ENCODE data around the gene FLYWCH2.

The FLYWCH2 gene

GRCh38 chr16:2911638-2912329 is 28.8 kb downstream of the FLYWCH2 start, which contains the start of gene FLYWCH1:
Gene FLYWCH1, plus strand, starts transcription at chr16:2911931. Its CDS starts 17,755 bp downstream, at chr16:2929686.
- H3K27me3 ChIP-seq (ENCODE audit: control insufficient read depth in 5 of 5, insufficient read depth in 4 of 5, low read length in 5 of 5), result no peaks in the 10 kb centered on the region
- peaks cover 0 to 22% (median 16%) of the 10 kb centered on the region in 5 donors for H3K4me1 ChIP-seq (ENCODE audit: control insufficient read depth in 5 of 5, insufficient read depth in 5 of 5, low read length in 5 of 5)
- H3K27ac ChIP-seq (ENCODE audit: low read depth, low read length), result peak within 1 kb of the TSS; percentile 65
- peak within 1 kb of the TSS; percentile 78 to 92 (median 86) for H3K4me3 ChIP-seq (ENCODE audit: low read depth in 1 of 5, low read length in 5 of 5)
- H3K9me3 ChIP-seq (ENCODE audit: control insufficient read depth in 5 of 5, low read length in 5 of 5), result no peaks in the 10 kb centered on the region
- peak within 1 kb of the TSS; percentile 3 to 88 (median 71) for H3K9ac ChIP-seq (ENCODE audit: low read length in 5 of 5)
- H3K36me3 ChIP-seq (ENCODE audit: control insufficient read depth in 5 of 5, insufficient read depth in 5 of 5, low read length in 5 of 5), result peaks cover 0 to 19% (median 12%) of the 10 kb centered on the region in 5 donors

- peak overlapping the region; percentile 65 for H3K27ac ChIP-seq (ENCODE audit: low read depth, low read length)
- no peaks in the 10 kb centered on the region for H3K9me3 ChIP-seq (ENCODE audit: control insufficient read depth in 5 of 5, low read length in 5 of 5)
- H3K4me1 ChIP-seq (ENCODE audit: control insufficient read depth in 5 of 5, insufficient read depth in 5 of 5, low read length in 5 of 5), result peaks cover 0 to 22% (median 16%) of the 10 kb centered on the region in 5 donors
Measured at GRCh38 chr16:2912330-2913199, 29.6 kb downstream of the FLYWCH2 start.

GRCh38 chr16:2913603-2914002 is 30.6 kb downstream of the FLYWCH2 start:
- H3K9ac ChIP-seq (ENCODE audit: low read length in 5 of 5), result no peak overlapping the region
- no peak overlapping the region for H3K27ac ChIP-seq (ENCODE audit: low read depth, low read length)
- H3K4me3 ChIP-seq (ENCODE audit: low read depth in 1 of 5, low read length in 5 of 5), result no peak overlapping the region

More at GRCh38 chr16:2912330-2913199, 29.6 kb downstream of the FLYWCH2 start:
- peaks cover 0 to 19% (median 12%) of the 10 kb centered on the region in 5 donors for H3K36me3 ChIP-seq (ENCODE audit: control insufficient read depth in 5 of 5, insufficient read depth in 5 of 5, low read length in 5 of 5)
- no peaks in the 10 kb centered on the region for H3K27me3 ChIP-seq (ENCODE audit: control insufficient read depth in 5 of 5, insufficient read depth in 4 of 5, low read length in 5 of 5)
- peak overlapping the region; percentile 78 to 92 (median 86) for H3K4me3 ChIP-seq (ENCODE audit: low read depth in 1 of 5, low read length in 5 of 5)
- H3K9ac ChIP-seq (ENCODE audit: low read length in 5 of 5), result peak overlapping the region; percentile 3 to 88 (median 71)

GRCh38 chr16:2914233-2914632 is 31.2 kb downstream of the FLYWCH2 start:
- H3K27me3 ChIP-seq (ENCODE audit: control insufficient read depth in 5 of 5, insufficient read depth in 4 of 5, low read length in 5 of 5), result no peaks in the 10 kb centered on the region
- peaks cover 0 to 22% (median 16%) of the 10 kb centered on the region in 5 donors for H3K4me1 ChIP-seq (ENCODE audit: control insufficient read depth in 5 of 5, insufficient read depth in 5 of 5, low read length in 5 of 5)
- H3K9ac ChIP-seq (ENCODE audit: low read length in 5 of 5), result no peak overlapping the region
- no peak overlapping the region for H3K4me3 ChIP-seq (ENCODE audit: low read depth in 1 of 5, low read length in 5 of 5)
- no peaks in the 10 kb centered on the region for H3K9me3 ChIP-seq (ENCODE audit: control insufficient read depth in 5 of 5, low read length in 5 of 5)
- H3K27ac ChIP-seq (ENCODE audit: low read depth, low read length), result no peak overlapping the region
- H3K36me3 ChIP-seq (ENCODE audit: control insufficient read depth in 5 of 5, insufficient read depth in 5 of 5, low read length in 5 of 5), result peaks cover 0 to 19% (median 12%) of the 10 kb centered on the region in 5 donors

More at GRCh38 chr16:2913603-2914002, 30.6 kb downstream of the FLYWCH2 start:
- no peaks in the 10 kb centered on the region for H3K27me3 ChIP-seq (ENCODE audit: control insufficient read depth in 5 of 5, insufficient read depth in 4 of 5, low read length in 5 of 5)
- H3K9me3 ChIP-seq (ENCODE audit: control insufficient read depth in 5 of 5, low read length in 5 of 5), result no peaks in the 10 kb centered on the region
- H3K36me3 ChIP-seq (ENCODE audit: control insufficient read depth in 5 of 5, insufficient read depth in 5 of 5, low read length in 5 of 5), result peaks cover 0 to 19% (median 12%) of the 10 kb centered on the region in 5 donors
- H3K4me1 ChIP-seq (ENCODE audit: control insufficient read depth in 5 of 5, insufficient read depth in 5 of 5, low read length in 5 of 5), result peaks cover 0 to 22% (median 16%) of the 10 kb centered on the region in 5 donors

GRCh38 chr16:2915196-2915929 is 32.3 kb downstream of the FLYWCH2 start:
- Histone ChIP-seq H3K4me3 (ENCODE audit: low read depth in 1 of 5, low read length in 5 of 5) (no peak overlapping the region), H3K4me1 (ENCODE audit: control insufficient read depth in 5 of 5, insufficient read depth in 5 of 5, low read length in 5 of 5) (peaks cover 0 to 29% (median 22%) of the 10 kb centered on the region in 5 donors), H3K9me3 (ENCODE audit: control insufficient read depth in 5 of 5, low read length in 5 of 5) (no peaks in the 10 kb centered on the region), H3K27ac (ENCODE audit: low read depth, low read length) (no peak overlapping the region), H3K27me3 (ENCODE audit: control insufficient read depth in 5 of 5, insufficient read depth in 4 of 5, low read length in 5 of 5) (no peaks in the 10 kb centered on the region), H3K9ac (ENCODE audit: low read length in 5 of 5) (no peak overlapping the region), H3K36me3 (ENCODE audit: control insufficient read depth in 5 of 5, insufficient read depth in 5 of 5, low read length in 5 of 5) (peaks cover 0 to 19% (median 12%) of the 10 kb centered on the region in 5 donors)

GRCh38 chr16:2919511-2920255 is 36.7 kb downstream of the FLYWCH2 start:
- peaks cover 0 to 21% (median 14%) of the 10 kb centered on the region in 5 donors for H3K36me3 ChIP-seq (ENCODE audit: control insufficient read depth in 5 of 5, insufficient read depth in 5 of 5, low read length in 5 of 5)
- no peak overlapping the region for H3K4me3 ChIP-seq (ENCODE audit: low read depth in 1 of 5, low read length in 5 of 5)
- peak overlapping the region; percentile 8 for H3K27ac ChIP-seq (ENCODE audit: low read depth, low read length)

GRCh38 chr16:2923481-2923880 is 40.5 kb downstream of the FLYWCH2 start:
- H3K9me3 ChIP-seq (ENCODE audit: control insufficient read depth in 5 of 5, low read length in 5 of 5), result no peaks in the 10 kb centered on the region
- H3K27ac ChIP-seq (ENCODE audit: low read depth, low read length), result no peak overlapping the region
- no peak overlapping the region for H3K9ac ChIP-seq (ENCODE audit: low read length in 5 of 5)
- H3K36me3 ChIP-seq (ENCODE audit: control insufficient read depth in 5 of 5, insufficient read depth in 5 of 5, low read length in 5 of 5), result peaks cover 0 to 16% (median 11%) of the 10 kb centered on the region in 5 donors
- no peaks in the 10 kb centered on the region for H3K27me3 ChIP-seq (ENCODE audit: control insufficient read depth in 5 of 5, insufficient read depth in 4 of 5, low read length in 5 of 5)
- no peak overlapping the region for H3K4me3 ChIP-seq (ENCODE audit: low read depth in 1 of 5, low read length in 5 of 5)
- H3K4me1 ChIP-seq (ENCODE audit: control insufficient read depth in 5 of 5, insufficient read depth in 5 of 5, low read length in 5 of 5), result peaks cover 1 to 16% (median 15%) of the 10 kb centered on the region in 5 donors

More at GRCh38 chr16:2919511-2920255, 36.7 kb downstream of the FLYWCH2 start:
- H3K9me3 ChIP-seq (ENCODE audit: control insufficient read depth in 5 of 5, low read length in 5 of 5), result no peaks in the 10 kb centered on the region
- H3K4me1 ChIP-seq (ENCODE audit: control insufficient read depth in 5 of 5, insufficient read depth in 5 of 5, low read length in 5 of 5), result peaks cover 1 to 8% (median 7%) of the 10 kb centered on the region in 5 donors
- peak overlapping the region in 1 of 5 donors; percentile 52 for H3K9ac ChIP-seq (ENCODE audit: low read length in 5 of 5)
- no peaks in the 10 kb centered on the region for H3K27me3 ChIP-seq (ENCODE audit: control insufficient read depth in 5 of 5, insufficient read depth in 4 of 5, low read length in 5 of 5)

- no peak overlapping the region for H3K9ac ChIP-seq (ENCODE audit: low read length in 5 of 5)
- no peak overlapping the region for H3K4me3 ChIP-seq (ENCODE audit: low read depth in 1 of 5, low read length in 5 of 5)
- peaks cover 0 to 23% (median 20%) of the 10 kb centered on the region in 5 donors for H3K36me3 ChIP-seq (ENCODE audit: control insufficient read depth in 5 of 5, insufficient read depth in 5 of 5, low read length in 5 of 5)
- H3K27ac ChIP-seq (ENCODE audit: low read depth, low read length), result no peak overlapping the region
- peaks cover 1 to 8% (median 7%) of the 10 kb centered on the region in 5 donors for H3K4me1 ChIP-seq (ENCODE audit: control insufficient read depth in 5 of 5, insufficient read depth in 5 of 5, low read length in 5 of 5)
- H3K27me3 ChIP-seq (ENCODE audit: control insufficient read depth in 5 of 5, insufficient read depth in 4 of 5, low read length in 5 of 5), result no peaks in the 10 kb centered on the region
- H3K9me3 ChIP-seq (ENCODE audit: control insufficient read depth in 5 of 5, low read length in 5 of 5), result no peaks in the 10 kb centered on the region
Measured at GRCh38 chr16:2924901-2925755, 42.1 kb downstream of the FLYWCH2 start.

All from subcutaneous abdominal adipose tissue (tissue), 5 donors.